Neural crest cell (in vitro differentiated cells): ENCODE results near the gene MLF2. TPM values are rescaled to one million over a fixed set of nuclear protein-coding genes. Genes with fewer than 3 reads are reported as not detected.

Experiments used
- DNase-seq: peaks from one replicate; pipeline ENCODE4 v3.0.0; 2021; ENCODE audit warnings: low read depth, mixed read lengths, low spot score
- H3K27ac Mint-ChIP-seq: one replicate; pipeline ENCODE4 v1.8.0; 2021; ENCODE audit warnings: mild to moderate bottlenecking, mixed read lengths; ENCODE audit not compliant: unreplicated experiment
- H3K27me3 Mint-ChIP-seq: 2 replicates; pipeline ENCODE4 v1.8.0; 2021; ENCODE audit warnings: low read depth, mild to moderate bottlenecking, mixed read lengths
- H3K36me3 Mint-ChIP-seq: 2 replicates; pipeline ENCODE4 v1.8.0; 2021; ENCODE audit warnings: low read depth, mild to moderate bottlenecking, mixed read lengths
- H3K4me1 Mint-ChIP-seq: 2 replicates; pipeline ENCODE4 v1.8.0; 2021; ENCODE audit warnings: mixed read lengths
- H3K4me3 Mint-ChIP-seq: one replicate; pipeline ENCODE4 v1.8.0; 2021; ENCODE audit warnings: mild to moderate bottlenecking, mixed read lengths
- H3K9me3 Mint-ChIP-seq: 2 replicates; pipeline ENCODE4 v1.8.0; 2021; ENCODE audit warnings: mixed read lengths
- total RNA-seq: library from RNA; stranded (reverse); gene quantifications from 2 replicates; pipeline ENCODE4 v1.2.1, GENCODE V29; 2021
- TF ChIP-seq, protein P1 (sequence below): fragments of 200-600 bp; sonication (generic); conservative IDR thresholded peaks from 2 replicates; pipeline ENCODE4 v1.5.0; 2021; ENCODE audit warnings: antibody characterized with exemption, mild to moderate bottlenecking

MLF2 gene
- total RNA-seq, 1 donor from 2014 or later, result 217 TPM

DNA sequence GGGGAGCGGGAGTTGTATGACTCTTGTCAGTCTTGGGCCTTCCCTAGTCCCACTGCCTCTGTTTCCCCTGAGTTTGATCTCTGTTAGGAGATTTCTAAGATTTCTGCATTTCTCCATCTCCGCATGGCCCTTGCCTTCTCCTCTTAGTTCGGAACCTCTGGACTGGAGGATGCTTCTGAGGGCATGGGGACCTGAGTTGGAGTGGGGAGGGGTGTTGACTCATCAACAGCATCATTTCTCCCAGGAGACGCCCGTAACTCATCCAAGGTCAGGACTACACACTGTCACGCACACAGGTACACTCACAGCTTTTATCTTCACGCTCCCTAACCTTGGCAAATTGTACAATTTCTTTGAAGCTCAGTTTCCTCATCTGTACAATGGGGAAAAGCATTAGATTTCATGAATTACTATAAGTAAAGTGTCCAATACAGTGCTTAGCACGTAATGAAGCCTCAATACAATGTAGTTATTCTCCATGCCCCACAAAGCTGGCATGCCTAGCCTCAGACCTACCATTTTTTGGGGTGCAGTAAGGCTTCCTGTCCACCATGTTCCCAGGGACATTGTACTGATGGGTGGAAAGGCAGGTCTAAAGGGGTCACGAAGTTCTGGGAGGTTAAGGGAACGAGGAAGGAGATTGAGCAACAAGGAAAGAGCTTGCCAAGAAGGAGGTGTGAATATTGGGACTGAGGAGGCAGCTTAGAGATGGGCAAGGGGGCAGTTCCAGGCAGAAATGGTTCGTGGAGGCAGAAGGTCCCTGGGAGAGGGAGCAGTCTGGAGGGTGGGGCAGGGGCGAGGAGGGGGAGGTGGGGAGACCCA, 18.8 kb upstream of the MLF2 start:
- TF ChIP-seq, protein P1, sequence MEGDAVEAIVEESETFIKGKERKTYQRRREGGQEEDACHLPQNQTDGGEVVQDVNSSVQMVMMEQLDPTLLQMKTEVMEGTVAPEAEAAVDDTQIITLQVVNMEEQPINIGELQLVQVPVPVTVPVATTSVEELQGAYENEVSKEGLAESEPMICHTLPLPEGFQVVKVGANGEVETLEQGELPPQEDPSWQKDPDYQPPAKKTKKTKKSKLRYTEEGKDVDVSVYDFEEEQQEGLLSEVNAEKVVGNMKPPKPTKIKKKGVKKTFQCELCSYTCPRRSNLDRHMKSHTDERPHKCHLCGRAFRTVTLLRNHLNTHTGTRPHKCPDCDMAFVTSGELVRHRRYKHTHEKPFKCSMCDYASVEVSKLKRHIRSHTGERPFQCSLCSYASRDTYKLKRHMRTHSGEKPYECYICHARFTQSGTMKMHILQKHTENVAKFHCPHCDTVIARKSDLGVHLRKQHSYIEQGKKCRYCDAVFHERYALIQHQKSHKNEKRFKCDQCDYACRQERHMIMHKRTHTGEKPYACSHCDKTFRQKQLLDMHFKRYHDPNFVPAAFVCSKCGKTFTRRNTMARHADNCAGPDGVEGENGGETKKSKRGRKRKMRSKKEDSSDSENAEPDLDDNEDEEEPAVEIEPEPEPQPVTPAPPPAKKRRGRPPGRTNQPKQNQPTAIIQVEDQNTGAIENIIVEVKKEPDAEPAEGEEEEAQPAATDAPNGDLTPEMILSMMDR, result no peak
- H3K4me3 Mint-ChIP-seq, result peak overlapping the region; percentile 79
- H3K4me1 Mint-ChIP-seq, result peaks cover 49% of the 10 kb centered on the region
- H3K27ac Mint-ChIP-seq, result no peak overlapping the region
- DNase-seq, result no peak
- peaks cover 22% of the 10 kb centered on the region for H3K36me3 Mint-ChIP-seq
- peaks cover 21% of the 10 kb centered on the region for H3K27me3 Mint-ChIP-seq
- no peaks in the 10 kb centered on the region for H3K9me3 Mint-ChIP-seq

DNA sequence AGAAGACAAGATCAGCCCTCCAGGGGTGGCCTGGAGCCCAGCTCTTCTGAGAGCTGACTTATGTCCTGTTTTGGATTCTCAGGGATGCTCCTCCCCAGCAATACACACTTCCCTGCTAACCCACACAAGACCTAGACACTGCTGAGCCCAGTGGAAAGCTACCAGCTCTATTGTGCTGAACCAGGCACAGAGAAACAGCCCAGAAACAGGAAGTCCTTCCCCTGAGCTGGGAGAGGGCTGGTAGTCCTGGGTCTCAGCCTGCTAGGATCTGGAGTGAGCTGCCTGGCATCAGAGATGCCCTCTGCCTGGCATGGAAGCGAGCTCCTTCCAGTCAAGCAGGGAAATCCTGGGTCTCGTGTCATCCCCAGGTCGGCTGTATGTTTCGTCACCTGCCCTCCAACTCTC, 18.2 kb upstream of the MLF2 start:
- DNase-seq, result no peak
- Mint-ChIP-seq H3K4me3 (peak overlapping the region; percentile 85), H3K4me1 (peaks cover 49% of the 10 kb centered on the region), H3K9me3 (no peaks in the 10 kb centered on the region), H3K27me3 (peaks cover 19% of the 10 kb centered on the region), H3K36me3 (peaks cover 20% of the 10 kb centered on the region), H3K27ac (peak overlapping the region; percentile 50)
- TF ChIP-seq, protein P1, result no peak

DNA sequence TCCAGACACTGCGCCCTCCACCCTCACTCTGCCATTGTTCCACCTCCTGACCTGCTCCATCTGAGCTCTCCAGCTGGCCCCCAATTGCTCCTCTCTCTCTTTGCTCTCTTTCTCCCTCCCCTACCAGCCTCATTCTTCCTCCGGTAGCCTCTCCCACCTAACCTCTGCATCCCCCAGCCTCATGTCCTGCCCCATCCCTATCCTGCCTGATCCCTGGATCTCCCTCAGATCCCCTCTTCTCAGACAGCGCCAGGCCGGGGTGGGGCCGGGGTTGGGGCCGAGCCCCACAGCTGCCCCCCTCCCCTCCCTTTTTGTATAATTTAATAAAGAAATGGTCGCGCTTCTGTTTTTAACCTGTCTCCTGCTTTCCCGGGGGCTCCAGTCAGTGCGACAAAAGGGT, 17.7 kb upstream of the MLF2 start:
- no peak for DNase-seq
- Mint-ChIP-seq H3K36me3 (peaks cover 18% of the 10 kb centered on the region), H3K27me3 (peaks cover 18% of the 10 kb centered on the region), H3K27ac (peak overlapping the region; percentile 50), H3K4me1 (peaks cover 53% of the 10 kb centered on the region), H3K9me3 (no peaks in the 10 kb centered on the region), H3K4me3 (peak overlapping the region; percentile 85)
- TF ChIP-seq, protein P1, result no peak

DNA sequence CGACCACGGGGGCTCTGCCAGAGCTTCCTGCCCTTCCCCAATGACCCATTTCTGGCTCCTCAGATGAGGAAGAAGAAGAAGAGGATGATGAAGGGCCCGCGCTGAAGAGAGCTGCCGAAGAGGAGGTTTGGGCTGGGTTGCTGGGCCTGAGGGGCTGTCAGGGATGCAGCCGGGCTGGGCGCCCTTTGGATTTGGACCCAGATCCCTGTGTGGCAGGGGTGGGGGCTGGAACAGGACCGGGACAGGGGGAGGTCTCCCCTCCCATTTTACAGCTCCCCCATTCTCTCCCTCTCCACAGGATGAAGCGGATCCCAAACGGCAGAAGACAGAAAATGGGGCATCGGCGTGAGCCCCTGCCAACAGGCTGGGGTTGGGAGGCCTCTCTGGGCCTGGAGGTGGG, 17.2 kb upstream of the MLF2 start:
- H3K27ac Mint-ChIP-seq, result no peak overlapping the region

DNA sequence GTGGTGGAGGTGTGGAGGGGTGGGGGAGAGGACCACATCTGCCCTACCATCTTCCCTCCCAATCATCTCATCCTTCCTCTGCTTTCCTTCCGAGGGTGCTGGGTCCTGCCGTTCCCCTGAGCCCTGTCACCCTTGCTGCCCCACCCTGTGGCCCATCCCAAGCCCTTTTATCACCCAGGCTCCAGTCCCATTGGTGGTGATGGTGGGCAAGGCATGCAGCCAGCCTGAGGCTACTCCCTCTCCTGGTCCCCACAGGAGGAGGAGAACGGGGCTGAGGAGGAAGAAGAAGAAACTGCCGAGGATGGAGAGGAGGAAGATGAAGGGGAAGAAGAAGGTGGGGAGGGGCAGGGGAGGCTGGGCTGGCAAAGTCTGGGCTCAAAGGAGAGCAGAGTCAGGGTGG, 16.7 kb upstream of the MLF2 start:
- Mint-ChIP-seq H3K36me3 (peaks cover 12% of the 10 kb centered on the region), H3K27me3 (peaks cover 16% of the 10 kb centered on the region), H3K27ac (no peak overlapping the region), H3K4me1 (peaks cover 60% of the 10 kb centered on the region), H3K4me3 (peak overlapping the region; percentile 57), H3K9me3 (no peaks in the 10 kb centered on the region)
- TF ChIP-seq, protein P1, result no peak
- DNase-seq, result no peak

More for the DNA sequence above, 17.2 kb upstream of the MLF2 start:
- no peak for DNase-seq
- Mint-ChIP-seq H3K4me3 (peak overlapping the region; percentile 57), H3K4me1 (peaks cover 58% of the 10 kb centered on the region), H3K27me3 (peaks cover 18% of the 10 kb centered on the region), H3K9me3 (no peaks in the 10 kb centered on the region), H3K36me3 (peaks cover 16% of the 10 kb centered on the region)
- TF ChIP-seq, protein P1, result no peak
